ENCODE results near the gene SNAP25. TPM values are rescaled to one million over a fixed set of nuclear protein-coding genes. Genes with fewer than 3 reads are reported as not detected.

SNAP25 gene
- total and polyA plus RNA-seq, 2 donors (not counting 1 experiment from before 2014, with no cell fraction given) = 0.27 TPM; not detected in 1

- Histone ChIP-seq H3K36me3 (replicated peaks in 1 of 2; ENCODE audit: control extremely low read depth in 1 of 2, control insufficient read depth in 1 of 2, extremely low read depth in 1 of 2, insufficient read depth in 2 of 2, low read length in 1 of 2) (no peaks in the 10 kb centered on the region), H3K4me3 (ENCODE audit: control extremely low read depth in 1 of 5, extremely low read depth in 1 of 5, insufficient read depth in 1 of 5, low read depth in 2 of 5, low read length in 4 of 5) (no peak overlapping the region), H3K27ac (ENCODE audit: low read length in 2 of 2) (no peak overlapping the region), H2AFZ (ENCODE audit: insufficient read depth, low read depth, low read length, poor library complexity, severe bottlenecking) (no peak overlapping the region), H3K4me1 (ENCODE audit: control insufficient read depth in 2 of 2, insufficient read depth in 2 of 2, low read length in 2 of 2) (no peaks in the 10 kb centered on the region), H3K9ac (ENCODE audit: low read length) (no peak overlapping the region), H3K27me3 (replicated peaks in 1 of 4; ENCODE audit: control extremely low read depth in 1 of 4, control insufficient read depth in 3 of 4, insufficient read depth in 4 of 4, low read length in 3 of 4) (peaks cover 0 to 4% (median 0%) of the 10 kb centered on the region in 4 experiments), H3K9me3 (ENCODE audit: control extremely low read depth in 1 of 3, control insufficient read depth in 2 of 3, insufficient read depth in 1 of 3, low read length in 2 of 3) (no peaks in the 10 kb centered on the region), H3K4me2 (replicated peaks; ENCODE audit: low read depth, low read length, poor library complexity, severe bottlenecking) (no peak overlapping the region), H3K79me2 (ENCODE audit: control insufficient read depth, insufficient read depth, low read length) (no peaks in the 10 kb centered on the region), H4K20me1 (ENCODE audit: control insufficient read depth, insufficient read depth, low read length, poor library complexity, severe bottlenecking) (no peaks in the 10 kb centered on the region)
- Mint-ChIP-seq H3K4me1 (no peaks in the 10 kb centered on the region), H3K27ac (no peak overlapping the region), H3K4me3 (no peak overlapping the region), H3K9me3 (ENCODE audit: insufficient read depth) (no peaks in the 10 kb centered on the region), H3K27me3 (peaks cover 9% of the 10 kb centered on the region)
- DNase-seq (no peak), ATAC-seq (ENCODE audit: low read depth) (no peak)
- POLR2A ChIA-PET = no interaction called here
- TF ChIP-seq EZH2 (IDR thresholded peaks at IDR 0.05; ENCODE audit: borderline replicate concordance, insufficient read depth, low read depth, low read length, poor library complexity, severe bottlenecking) (no peak), CTCF (IDR thresholded peaks at IDR 0.05) (no peak)
- no CpG with 5 or more reads among the region's 3 CpGs for WGBS (ENCODE audit: insufficient coverage)
- intact Hi-C loops (cut with micrococcal nuclease) = no loop called here
- CTCF ChIA-PET = no interaction called here
These were observed 39.8 kb upstream of the SNAP25 start for GRCh38 chr20:10178727-10179313.

- Histone ChIP-seq H3K4me2 (replicated peaks; ENCODE audit: low read depth, low read length, poor library complexity, severe bottlenecking) (no peak overlapping the region), H3K79me2 (ENCODE audit: control insufficient read depth, insufficient read depth, low read length) (no peaks in the 10 kb centered on the region), H3K9ac (ENCODE audit: low read length) (no peak overlapping the region), H3K27ac (ENCODE audit: low read length in 2 of 2) (no peak overlapping the region), H3K27me3 (replicated peaks in 1 of 4; ENCODE audit: control extremely low read depth in 1 of 4, control insufficient read depth in 3 of 4, insufficient read depth in 4 of 4, low read length in 3 of 4) (peaks cover 0 to 4% (median 0%) of the 10 kb centered on the region in 4 experiments), H3K36me3 (replicated peaks in 1 of 2; ENCODE audit: control extremely low read depth in 1 of 2, control insufficient read depth in 1 of 2, extremely low read depth in 1 of 2, insufficient read depth in 2 of 2, low read length in 1 of 2) (no peaks in the 10 kb centered on the region), H3K4me1 (ENCODE audit: control insufficient read depth in 2 of 2, insufficient read depth in 2 of 2, low read length in 2 of 2) (no peaks in the 10 kb centered on the region), H4K20me1 (ENCODE audit: control insufficient read depth, insufficient read depth, low read length, poor library complexity, severe bottlenecking) (no peaks in the 10 kb centered on the region), H3K9me3 (ENCODE audit: control extremely low read depth in 1 of 3, control insufficient read depth in 2 of 3, insufficient read depth in 1 of 3, low read length in 2 of 3) (no peaks in the 10 kb centered on the region), H3K4me3 (ENCODE audit: control extremely low read depth in 1 of 5, extremely low read depth in 1 of 5, insufficient read depth in 1 of 5, low read depth in 2 of 5, low read length in 4 of 5) (no peak overlapping the region), H2AFZ (ENCODE audit: insufficient read depth, low read depth, low read length, poor library complexity, severe bottlenecking) (no peak overlapping the region)
- ChIA-PET CTCF (no interaction called here), POLR2A (no interaction called here)
- Mint-ChIP-seq H3K4me1 (no peaks in the 10 kb centered on the region), H3K4me3 (no peak overlapping the region), H3K27me3 (peaks cover under 1% of the 10 kb centered on the region), H3K9me3 (ENCODE audit: insufficient read depth) (peaks cover 5% of the 10 kb centered on the region), H3K27ac (no peak overlapping the region)
- DNase-seq (no peak), ATAC-seq (ENCODE audit: low read depth) (no peak)
- 88% methylated on average over 1 of the region's 4 CpGs for WGBS (ENCODE audit: insufficient coverage)
- intact Hi-C loops (cut with micrococcal nuclease) = no loop called here
- TF ChIP-seq CTCF (IDR thresholded peaks at IDR 0.05) (no peak), EZH2 (IDR thresholded peaks at IDR 0.05; ENCODE audit: borderline replicate concordance, insufficient read depth, low read depth, low read length, poor library complexity, severe bottlenecking) (no peak)
These were observed 38.9 kb upstream of the SNAP25 start for GRCh38 chr20:10179574-10180298.

Data from B cell (primary cell).